GM23248 (cell line): Measurements from ENCODE around the gene SDHAF3.

ENCODE experiments used
- EZH2 ChIP-seq: fragments of 200-600 bp; sonication (generic); IDR thresholded peaks from 2 replicates; pipeline ENCODE4 v1.6.1; 2018; ENCODE audit warnings: antibody characterized with exemption, mild to moderate bottlenecking; ENCODE audit not compliant: insufficient read depth, poor library complexity, severe bottlenecking
- EZH2phosphoT487 ChIP-seq: fragments of 200-600 bp; sonication (generic); IDR thresholded peaks from 2 replicates; pipeline ENCODE4 v1.6.1; 2018; ENCODE audit warnings: antibody characterized with exemption, moderate library complexity, mild to moderate bottlenecking, low read depth; ENCODE audit not compliant: insufficient read depth

GRCh38 chr7:97075928-97076327, 41.6 kb upstream of the SDHAF3 start:
- TF ChIP-seq EZH2phosphoT487 (no peak), EZH2 (no peak)
